Esophagus muscularis mucosa (tissue), 4 donors: Measurements from ENCODE around the gene GPR65. TPM values are rescaled to one million over a fixed set of nuclear protein-coding genes. Genes with fewer than 3 reads are reported as not detected.

Experiments
- DNase-seq: peaks from one replicate; pipeline ENCODE4 v3.0.0-alpha.2; 2017; ENCODE audit errors: extremely low spot score
- H3K27ac ChIP-seq, 4 donors: fragments of 200-600 bp; sonication (generic); replicated peaks in 1 of 4; 1 replicate in 3 of 4; 2 replicates in 1 of 4; pipeline ENCODE4 v1.5.1; 2016 to 2019; ENCODE audit warnings: mild to moderate bottlenecking in 1 of 4
- H3K27me3 ChIP-seq, 4 donors: fragments of 200-600 bp; sonication (generic); one replicate each; pipeline versions ENCODE4 v1.5.1 to v1.6.0; 2016 to 2019
- H3K36me3 ChIP-seq, 4 donors: fragments of 200-600 bp; sonication (generic); one replicate each; pipeline ENCODE4 v1.5.1; 2016 to 2019
- H3K4me1 ChIP-seq, 4 donors: fragments of 200-600 bp; sonication (generic); one replicate each; pipeline ENCODE4 v1.5.1; 2016 to 2019
- H3K4me3 ChIP-seq, 4 donors: fragments of 200-600 bp; sonication (generic); 1 replicate in 2 of 4; 2 replicates in 2 of 4; pipeline ENCODE4 v1.5.1; 2016 to 2019; ENCODE audit warnings: mild to moderate bottlenecking in 4 of 4, moderate library complexity in 1 of 4
- H3K9me3 ChIP-seq, 4 donors: fragments of 200-600 bp; sonication (generic); 1 replicate in 3 of 4; 2 replicates in 1 of 4; pipeline ENCODE4 v1.5.1; 2016 to 2019
- CTCF ChIP-seq, 3 experiments: fragments of 200-600 bp in 2 of 3; fragments of 450-650 bp in 1 of 3; sonication (generic) in 2 of 3; IDR thresholded peaks; one replicate each; pipeline ENCODE4 v1.5.1; 2017 to 2019; ENCODE audit warnings: antibody characterized with exemption in 3 of 3, mild to moderate bottlenecking in 2 of 3, moderate library complexity in 1 of 3
- EP300 ChIP-seq: sonication (generic); formaldehyde crosslinking; IDR thresholded peaks from one replicate; pipeline ENCODE4 v1.6.1; 2017; ENCODE audit warnings: antibody characterized with exemption
- POLR2A ChIP-seq: fragments of 450-650 bp; IDR thresholded peaks from one replicate; pipeline ENCODE4 v1.6.1; 2017; ENCODE audit warnings: antibody characterized with exemption, moderate library complexity, mild to moderate bottlenecking, low read depth
- POLR2AphosphoS5 ChIP-seq, 2 donors: sonication (generic); formaldehyde crosslinking; IDR thresholded peaks; one replicate each; pipeline ENCODE4 v1.6.1; 2017; ENCODE audit warnings: antibody characterized with exemption in 2 of 2
- WGBS: methylation state at CpG from one replicate; pipeline ENCODE4 v1.1.5; 2018; 5-methylcytosine and 5-hydroxymethylcytosine counted together
- intact Hi-C: fragments of 100-400 bp; cut with DNase I; formaldehyde crosslinking; loops from one replicate; pipeline ENCODE4 v1.15.1; 2023
- total RNA-seq, 4 donors: library from RNA; depleted of rRNA; stranded (reverse); fragments of >200 nt; gene quantifications; one replicate each; pipeline versions ENCODE4 v1.1.0 to v1.2.1, GENCODE V29; 2016

Gene GPR65
- total RNA-seq, 4 donors from 2014 or later = 0.32 to 2.5 (median 0.49) TPM

GRCh38 chr14:88025313-88025712 lies 20.4 kb downstream of the GPR65 start:
- no peaks in the 10 kb centered on the region for H3K36me3 ChIP-seq
- intact Hi-C loops = no loop called here
- no peaks in the 10 kb centered on the region for H3K9me3 ChIP-seq
- 68% methylated on average over 3 of the region's 3 CpGs for WGBS
- H3K27me3 ChIP-seq = peaks cover 0 to 3% (median 0%) of the 10 kb centered on the region in 4 donors
- DNase-seq = no peak
- H3K4me1 ChIP-seq = no peaks in the 10 kb centered on the region
- no peak overlapping the region for H3K27ac ChIP-seq
- no peak overlapping the region for H3K4me3 ChIP-seq
- TF ChIP-seq EP300 (no peak), CTCF (IDR thresholded peaks at IDR 0.05) (no peak), POLR2A (no peak), POLR2AphosphoS5 (IDR thresholded peaks at IDR 0.05) (no peak)

GRCh38 chr14:88026890-88027289 lies 22.0 kb downstream of the GPR65 start:
- no peak for DNase-seq
- WGBS = 50% methylated on average over 2 of the region's 2 CpGs
- H3K9me3 ChIP-seq = no peaks in the 10 kb centered on the region
- no peaks in the 10 kb centered on the region for H3K36me3 ChIP-seq
- H3K4me3 ChIP-seq = no peak overlapping the region
- intact Hi-C loops = no loop called here
- TF ChIP-seq CTCF (IDR thresholded peaks at IDR 0.05) (no peak), EP300 (no peak), POLR2AphosphoS5 (IDR thresholded peaks at IDR 0.05) (no peak), POLR2A (no peak)
- no peaks in the 10 kb centered on the region for H3K4me1 ChIP-seq
- H3K27ac ChIP-seq = no peak overlapping the region
- H3K27me3 ChIP-seq = no peaks in the 10 kb centered on the region

GRCh38 chr14:88029500-88029899 lies 24.6 kb downstream of the GPR65 start:
- no peak for DNase-seq
- Histone ChIP-seq H3K4me3 (no peak overlapping the region), H3K27ac (no peak overlapping the region), H3K9me3 (no peaks in the 10 kb centered on the region), H3K27me3 (no peaks in the 10 kb centered on the region), H3K4me1 (no peaks in the 10 kb centered on the region), H3K36me3 (no peaks in the 10 kb centered on the region)
- WGBS = 84% methylated on average over 2 of the region's 2 CpGs
- intact Hi-C loops = no loop called here
- TF ChIP-seq POLR2A (no peak), CTCF (IDR thresholded peaks at IDR 0.05) (no peak), EP300 (no peak), POLR2AphosphoS5 (IDR thresholded peaks at IDR 0.05) (no peak)

- Histone ChIP-seq H3K4me3 (no peak overlapping the region), H3K4me1 (no peaks in the 10 kb centered on the region), H3K27ac (no peak overlapping the region), H3K27me3 (no peaks in the 10 kb centered on the region), H3K36me3 (no peaks in the 10 kb centered on the region), H3K9me3 (no peaks in the 10 kb centered on the region)
- no peak for TF ChIP-seq POLR2AphosphoS5 (IDR thresholded peaks at IDR 0.05)
- TF ChIP-seq EP300 = no peak
- no peak for TF ChIP-seq POLR2A
- TF ChIP-seq CTCF (IDR thresholded peaks at IDR 0.05) = no peak
- 60% methylated on average over 1 of the region's 1 CpG for WGBS
- no peak for DNase-seq
- intact Hi-C loops = no loop called here
Observed at GRCh38 chr14:88030079-88030478, 25.1 kb downstream of the GPR65 start.

- Histone ChIP-seq H3K9me3 (no peaks in the 10 kb centered on the region), H3K27ac (no peak overlapping the region), H3K4me1 (no peaks in the 10 kb centered on the region), H3K36me3 (no peaks in the 10 kb centered on the region), H3K27me3 (no peaks in the 10 kb centered on the region), H3K4me3 (no peak overlapping the region)
- intact Hi-C loops = no loop called here
- no peak for TF ChIP-seq POLR2A
- no peak for TF ChIP-seq CTCF (IDR thresholded peaks at IDR 0.05)
- no peak for TF ChIP-seq POLR2AphosphoS5 (IDR thresholded peaks at IDR 0.05)
- TF ChIP-seq EP300 = no peak
- WGBS = 67% methylated on average over 1 of the region's 1 CpG
- DNase-seq = no peak
Observed at GRCh38 chr14:88030892-88031291, 26.0 kb downstream of the GPR65 start.
